NCI-H2227 (cell line): ENCODE measurements around the gene DGCR6L.
"Not testable (repeated sequence)": the region's sequence is repeated elsewhere in the genome, so short reads cannot be mapped to it uniquely, and the experiment has no call there.

ENCODE experiments used
- DNase-seq: peaks from one replicate; lab custom pipeline; 2025; ENCODE audit not compliant: unreplicated experiment; lab: John Stamatoyannopoulos, UW

Gene DGCR6L

GRCh38 chr22:20328569-20328930 lies 8.7 kb upstream of the DGCR6L start:
- DNase-seq = not testable (repeated sequence)

- not testable (repeated sequence) for DNase-seq
These were observed 6.1 kb upstream of the DGCR6L start for GRCh38 chr22:20325996-20326395.

GRCh38 chr22:20324139-20324516 lies 4.3 kb upstream of the DGCR6L start:
- DNase-seq = no peak

- not testable (repeated sequence) for DNase-seq
These were observed 1.8 kb upstream of the DGCR6L start for GRCh38 chr22:20321552-20322211.

- DNase-seq = peak; percentile 29
These were observed 1.0 kb upstream of the DGCR6L start for GRCh38 chr22:20320659-20321551.

GRCh38 chr22:20319041-20319744 lies 667 bp downstream of the DGCR6L start:
- peak; percentile 50 for DNase-seq

GRCh38 chr22:20318043-20318688 lies 1.7 kb downstream of the DGCR6L start:
- DNase-seq = not testable (repeated sequence)

GRCh38 chr22:20317402-20318042 lies 2.3 kb downstream of the DGCR6L start:
- peak; percentile 59 for DNase-seq

GRCh38 chr22:20316844-20317401 lies 2.9 kb downstream of the DGCR6L start:
- DNase-seq = no peak

GRCh38 chr22:20316217-20316843 lies 3.5 kb downstream of the DGCR6L start:
- DNase-seq = no peak

GRCh38 chr22:20315337-20316216 lies 4.3 kb downstream of the DGCR6L start:
- no peak for DNase-seq

- not testable (repeated sequence) for DNase-seq
These were observed 5.0 kb downstream of the DGCR6L start for GRCh38 chr22:20314741-20315336.

- DNase-seq = not testable (repeated sequence)
These were observed 5.7 kb downstream of the DGCR6L start for GRCh38 chr22:20314206-20314605.

GRCh38 chr22:20313306-20314077 lies 6.4 kb downstream of the DGCR6L start:
- not testable (repeated sequence) for DNase-seq

- no peak for DNase-seq
These were observed 7.3 kb downstream of the DGCR6L start for GRCh38 chr22:20312396-20313191.

GRCh38 chr22:20311249-20312062 lies 8.4 kb downstream of the DGCR6L start:
- not testable (repeated sequence) for DNase-seq
